HEK293T (cell line): Measurements from ENCODE around the gene KCTD15.

Experiments used
- ELF4 ChIP-seq: fragments of 450-650 bp; IDR thresholded peaks from 2 replicates; pipeline ENCODE4 v1.6.1; 2017; ENCODE audit warnings: antibody characterized with exemption
- FOXK2 ChIP-seq: fragments of 450-650 bp; IDR thresholded peaks from 2 replicates; pipeline ENCODE4 v1.6.1; 2016; ENCODE audit warnings: mild to moderate bottlenecking
- HDGF ChIP-seq: fragments of 450-650 bp; IDR thresholded peaks from 2 replicates; pipeline ENCODE4 v1.6.1; 2017; ENCODE audit warnings: antibody characterized with exemption, borderline replicate concordance
- SUZ12 ChIP-seq: fragments of 450-650 bp; IDR thresholded peaks from 2 replicates; pipeline ENCODE4 v1.6.1; 2016; ENCODE audit warnings: mild to moderate bottlenecking
- TF ChIP-seq, protein P1 (sequence below): fragments of 450-650 bp; IDR thresholded peaks from 2 replicates; pipeline ENCODE4 v1.6.1; 2016

DNA sequence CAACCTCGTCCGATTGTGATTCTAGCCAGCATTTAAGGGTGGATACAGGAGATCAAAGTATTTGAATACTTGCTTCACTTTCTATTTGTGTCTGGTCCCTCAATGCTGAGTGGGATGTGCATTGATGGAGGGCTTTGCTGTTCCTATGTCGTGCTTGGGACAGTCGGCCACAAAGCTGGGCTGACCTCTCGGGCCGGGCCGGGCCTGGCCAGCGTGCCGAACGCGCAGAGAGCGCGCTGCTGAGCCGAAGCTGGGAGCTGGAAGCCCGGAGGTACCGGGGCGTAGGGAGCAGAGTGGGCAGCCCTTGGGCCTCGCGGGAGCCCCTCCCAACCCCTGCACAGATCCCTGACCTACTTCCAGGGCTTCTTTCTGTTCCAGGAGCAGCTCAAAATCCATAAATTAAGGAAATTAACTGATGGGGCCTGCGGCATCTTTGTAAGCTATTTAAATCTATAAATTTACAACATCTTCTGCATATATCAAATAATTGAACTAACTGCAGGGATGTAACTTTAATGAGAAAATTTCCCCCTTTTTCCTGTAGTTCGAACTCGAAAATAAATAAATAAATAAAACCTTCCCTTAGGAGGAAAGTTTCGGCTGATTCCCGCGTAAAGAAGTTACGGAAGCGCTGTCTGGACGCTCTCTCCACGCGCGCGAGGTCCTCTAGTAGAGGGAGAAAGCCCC lies 1.8 kb upstream of the KCTD15 start:
- TF ChIP-seq SUZ12 (no peak), ELF4 (no peak), FOXK2 (no peak), HDGF (no peak)
- TF ChIP-seq, protein P1, sequence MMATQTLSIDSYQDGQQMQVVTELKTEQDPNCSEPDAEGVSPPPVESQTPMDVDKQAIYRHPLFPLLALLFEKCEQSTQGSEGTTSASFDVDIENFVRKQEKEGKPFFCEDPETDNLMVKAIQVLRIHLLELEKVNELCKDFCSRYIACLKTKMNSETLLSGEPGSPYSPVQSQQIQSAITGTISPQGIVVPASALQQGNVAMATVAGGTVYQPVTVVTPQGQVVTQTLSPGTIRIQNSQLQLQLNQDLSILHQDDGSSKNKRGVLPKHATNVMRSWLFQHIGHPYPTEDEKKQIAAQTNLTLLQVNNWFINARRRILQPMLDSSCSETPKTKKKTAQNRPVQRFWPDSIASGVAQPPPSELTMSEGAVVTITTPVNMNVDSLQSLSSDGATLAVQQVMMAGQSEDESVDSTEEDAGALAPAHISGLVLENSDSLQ, result no peak
